ENCODE measurements around the gene TASP1. TPM values are rescaled to one million over a fixed set of nuclear protein-coding genes. Genes with fewer than 3 reads are reported as not detected.
"Not testable (repeated sequence)": the region's sequence is repeated elsewhere in the genome, so short reads cannot be mapped to it uniquely, and the experiment has no call there.

Gene TASP1
- total RNA-seq, 2 donors from 2014 or later, result 16.5 to 51.8 TPM

- H3K4me1 ChIP-seq (ENCODE audit: control insufficient read depth in 1 of 2, low read depth in 2 of 2), result peaks cover 0 to 26% of the 10 kb centered on the region in 2 donors
- H3K9me3 ChIP-seq, result no peaks in the 10 kb centered on the region
- no peak overlapping the region for H3K4me3 ChIP-seq
- no peak overlapping the region for H3K27ac ChIP-seq
- no peaks in the 10 kb centered on the region for H3K27me3 ChIP-seq (replicated peaks; ENCODE audit: insufficient read depth)
- DNase-seq (ENCODE audit: low spot score), result no peak
- no peaks in the 10 kb centered on the region for H3K36me3 ChIP-seq
- ATAC-seq (ENCODE audit: insufficient number of reproducible peaks, low FRiP score, low read depth), result no peak
- TF ChIP-seq, protein P1, sequence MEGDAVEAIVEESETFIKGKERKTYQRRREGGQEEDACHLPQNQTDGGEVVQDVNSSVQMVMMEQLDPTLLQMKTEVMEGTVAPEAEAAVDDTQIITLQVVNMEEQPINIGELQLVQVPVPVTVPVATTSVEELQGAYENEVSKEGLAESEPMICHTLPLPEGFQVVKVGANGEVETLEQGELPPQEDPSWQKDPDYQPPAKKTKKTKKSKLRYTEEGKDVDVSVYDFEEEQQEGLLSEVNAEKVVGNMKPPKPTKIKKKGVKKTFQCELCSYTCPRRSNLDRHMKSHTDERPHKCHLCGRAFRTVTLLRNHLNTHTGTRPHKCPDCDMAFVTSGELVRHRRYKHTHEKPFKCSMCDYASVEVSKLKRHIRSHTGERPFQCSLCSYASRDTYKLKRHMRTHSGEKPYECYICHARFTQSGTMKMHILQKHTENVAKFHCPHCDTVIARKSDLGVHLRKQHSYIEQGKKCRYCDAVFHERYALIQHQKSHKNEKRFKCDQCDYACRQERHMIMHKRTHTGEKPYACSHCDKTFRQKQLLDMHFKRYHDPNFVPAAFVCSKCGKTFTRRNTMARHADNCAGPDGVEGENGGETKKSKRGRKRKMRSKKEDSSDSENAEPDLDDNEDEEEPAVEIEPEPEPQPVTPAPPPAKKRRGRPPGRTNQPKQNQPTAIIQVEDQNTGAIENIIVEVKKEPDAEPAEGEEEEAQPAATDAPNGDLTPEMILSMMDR (IDR thresholded peaks at IDR 0.05), result no peak
Observed at GRCh38 chr20:13648291-13649228, 9.8 kb upstream of the TASP1 start.

DNA sequence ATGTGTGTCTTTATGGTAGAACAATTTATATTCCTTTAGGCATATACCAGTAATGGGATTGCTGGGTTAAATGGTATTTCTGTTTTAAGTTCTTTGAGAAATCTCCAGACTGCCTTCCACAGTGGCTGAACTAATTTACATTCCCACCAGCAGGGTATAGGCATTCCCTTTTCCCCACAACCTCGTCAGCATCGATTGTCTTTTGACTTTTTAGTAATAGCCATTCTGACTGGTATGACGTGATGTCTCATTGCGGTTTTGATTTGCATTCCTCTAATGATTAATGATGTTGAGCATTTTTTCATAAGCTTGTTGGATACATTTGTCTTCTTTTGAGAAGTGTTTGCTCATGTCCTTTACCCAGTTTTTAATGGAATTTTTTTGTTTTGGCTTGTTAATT lies 5.3 kb upstream of the TASP1 start:
- Histone ChIP-seq H3K36me3 (no peaks in the 10 kb centered on the region), H3K27me3 (replicated peaks; ENCODE audit: insufficient read depth) (no peaks in the 10 kb centered on the region), H3K9me3 (no peaks in the 10 kb centered on the region), H3K27ac (no peak overlapping the region), H3K4me3 (no peak overlapping the region), H3K4me1 (ENCODE audit: control insufficient read depth in 1 of 2, low read depth in 2 of 2) (peaks cover 0 to 15% of the 10 kb centered on the region in 2 donors)
- TF ChIP-seq, protein P1 (IDR thresholded peaks at IDR 0.05), result no peak
- no peak for DNase-seq (ENCODE audit: low spot score)
- ATAC-seq (ENCODE audit: insufficient number of reproducible peaks, low FRiP score, low read depth), result no peak

DNA sequence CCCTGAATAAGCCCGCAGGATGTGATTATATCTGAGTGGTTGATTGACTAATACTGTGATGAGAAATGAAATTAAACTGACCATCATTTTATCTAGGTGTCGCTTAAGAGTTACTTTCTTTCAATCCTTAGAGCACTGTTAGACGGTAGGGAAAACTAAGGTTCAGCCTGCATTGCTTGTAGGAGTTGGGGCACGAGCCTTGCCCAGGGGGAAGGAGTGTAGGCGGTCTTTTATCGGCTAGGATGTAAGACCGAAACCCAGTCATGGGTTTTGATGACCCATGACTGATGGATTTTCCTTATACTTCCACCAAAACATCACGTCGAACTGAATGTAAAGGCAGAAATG lies 392 bp upstream of the TASP1 start:
- DNase-seq (ENCODE audit: low spot score), result no peak
- ATAC-seq (ENCODE audit: insufficient number of reproducible peaks, low FRiP score, low read depth), result peak; percentile 43
- Histone ChIP-seq H3K27ac (peak overlapping the region; percentile 36 to 86), H3K27me3 (replicated peaks; ENCODE audit: insufficient read depth) (no peaks in the 10 kb centered on the region), H3K4me1 (ENCODE audit: control insufficient read depth in 1 of 2, low read depth in 2 of 2) (peaks cover 4 to 10% of the 10 kb centered on the region in 2 donors), H3K4me3 (peak overlapping the region; percentile 99), H3K9me3 (no peaks in the 10 kb centered on the region), H3K36me3 (no peaks in the 10 kb centered on the region)
- TF ChIP-seq, protein P1 (IDR thresholded peaks at IDR 0.05), result no peak

GRCh38 chr20:13638162-13638495 lies 603 bp downstream of the TASP1 start:
- no peak for DNase-seq (ENCODE audit: low spot score)
- Histone ChIP-seq H3K27ac (peak overlapping the region; percentile 82 to 86), H3K4me1 (ENCODE audit: control insufficient read depth in 1 of 2, low read depth in 2 of 2) (peaks cover 4 to 10% of the 10 kb centered on the region in 2 donors), H3K4me3 (peak overlapping the region; percentile 99), H3K27me3 (replicated peaks; ENCODE audit: insufficient read depth) (no peaks in the 10 kb centered on the region), H3K9me3 (no peaks in the 10 kb centered on the region), H3K36me3 (no peaks in the 10 kb centered on the region)
- ATAC-seq (ENCODE audit: insufficient number of reproducible peaks, low FRiP score, low read depth), result peak; percentile 31
- TF ChIP-seq, protein P1 (IDR thresholded peaks at IDR 0.05), result no peak

- H3K9me3 ChIP-seq, result no peaks in the 10 kb centered on the region
- TF ChIP-seq, protein P1 (IDR thresholded peaks at IDR 0.05), result no peak
- DNase-seq (ENCODE audit: low spot score) (no peak), ATAC-seq (ENCODE audit: insufficient number of reproducible peaks, low FRiP score, low read depth) (no peak)
- peaks cover 0 to 6% of the 10 kb centered on the region in 2 donors for H3K4me1 ChIP-seq (ENCODE audit: control insufficient read depth in 1 of 2, low read depth in 2 of 2)
- H3K27ac ChIP-seq, result no peak overlapping the region
- H3K27me3 ChIP-seq (replicated peaks; ENCODE audit: insufficient read depth), result no peaks in the 10 kb centered on the region
- no peak overlapping the region for H3K4me3 ChIP-seq
- H3K36me3 ChIP-seq, result peaks cover 6% of the 10 kb centered on the region
Observed at GRCh38 chr20:13632431-13632830, 6.3 kb downstream of the TASP1 start.

DNA sequence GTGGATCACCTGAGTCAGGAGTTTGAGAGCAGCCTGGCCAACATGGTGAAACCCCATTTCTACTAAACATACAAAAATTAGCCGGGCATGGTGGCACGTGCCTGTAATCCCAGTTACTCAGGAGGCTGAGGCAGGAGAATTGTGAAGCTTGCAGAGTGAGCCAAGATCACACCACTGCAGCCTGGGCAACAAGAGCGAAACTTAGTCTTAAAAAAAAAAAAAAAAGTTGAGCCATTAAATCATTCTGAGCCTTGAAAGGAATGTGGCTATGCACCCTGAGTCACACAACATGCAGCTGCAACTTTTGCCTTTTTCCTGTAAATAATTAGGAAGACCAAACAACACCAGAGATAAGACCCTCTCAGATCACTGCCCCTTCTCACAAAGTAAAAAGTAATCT lies 11.2 kb downstream of the TASP1 start:
- H3K27ac ChIP-seq, result peak overlapping the region; percentile 27 to 68
- ATAC-seq (ENCODE audit: insufficient number of reproducible peaks, low FRiP score, low read depth), result peak; percentile 96
- not testable (repeated sequence) for H3K9me3 ChIP-seq; H3K27me3 ChIP-seq (replicated peaks; ENCODE audit: insufficient read depth); H3K36me3 ChIP-seq; H3K4me3 ChIP-seq; DNase-seq (ENCODE audit: low spot score)
- H3K4me1 ChIP-seq (ENCODE audit: control insufficient read depth in 1 of 2, low read depth in 2 of 2), result peaks cover 5 to 36% of the 10 kb centered on the region in 2 donors
